ENCODE results near the gene SIK2. TPM values are rescaled to one million over a fixed set of nuclear protein-coding genes. Genes with fewer than 3 reads are reported as not detected.

Gene SIK2
- total and polyA plus RNA-seq, 9 of the 15 experiments (the other 6 are each of a cell fraction or from before 2014, with no cell fraction given): 0.74 to 11.6 (median 3.8) TPM

- POLR2A ChIA-PET: interaction anchor here (0.9 to 1.0 kb wide), 2 partner anchors 13 to 94 kb away, joined by 3 to 4 read pairs; no protein-coding TSS in a partner anchor
- 57% methylated on average over 1 of the region's 1 CpG for WGBS (ENCODE audit: insufficient coverage, low coverage, missing lambda C conversion rate)
- ATAC-seq: no peak
- Histone ChIP-seq H3K27ac (ENCODE audit: extremely low read depth, low read depth, low read length) (no peak overlapping the region), H3K9me3 (replicated peaks; ENCODE audit: control insufficient read depth, insufficient read depth, low read depth, low read length) (no peaks in the 10 kb centered on the region), H3K36me3 (ENCODE audit: control insufficient read depth, insufficient read depth, low read length) (peaks cover 9% of the 10 kb centered on the region; the same call in 1 of the 3 replicates), H3K9me1 (ENCODE audit: control insufficient read depth, insufficient read depth, low read length) (no peaks in the 10 kb centered on the region), H3K27me3 (ENCODE audit: control insufficient read depth in 2 of 2, insufficient read depth in 2 of 2, low read length in 2 of 2) (no peaks in the 10 kb centered on the region), H3K9ac (ENCODE audit: insufficient read depth in 1 of 2, low read depth in 2 of 2, low read length in 2 of 2) (no peak overlapping the region), H2AFZ (ENCODE audit: low read depth, low read length) (no peak overlapping the region), H3K4me2 (ENCODE audit: insufficient read depth, low read length) (no peak overlapping the region), H3K79me2 (ENCODE audit: control insufficient read depth, insufficient read depth, low read length) (no peaks in the 10 kb centered on the region), H3K4me1 (replicated peaks in 1 of 2; ENCODE audit: control insufficient read depth in 2 of 2, insufficient read depth in 2 of 2, low read length in 2 of 2) (no peaks in the 10 kb centered on the region), H4K20me1 (replicated peaks; ENCODE audit: control insufficient read depth, insufficient read depth, low read length) (no peaks in the 10 kb centered on the region), H3K4me3 (no peak overlapping the region)
- no TSS peak for BruUV-seq (replicated peaks)
- FAIRE-seq: no peak
- intact Hi-C loops (cut with micrococcal nuclease) (no loop called here), in situ Hi-C loops (cut with MboI) (no loop called here)
- DNase-seq (ENCODE audit: extremely low read depth in 1 of 4, low spot score in 3 of 4): no peak
- TF ChIP-seq STAT5A (IDR thresholded peaks at IDR 0.05; ENCODE audit: borderline replicate concordance, low read length) (no peak), HMGXB4 (CRISPR knock-in tag; IDR thresholded peaks at IDR 0.05) (no peak), ZNF57 (CRISPR knock-in tag; IDR thresholded peaks at IDR 0.05) (no peak), GTF2F1 (IDR thresholded peaks at IDR 0.05; ENCODE audit: low read depth, low read length) (no peak), BRF2 (IDR thresholded peaks at IDR 0.05; ENCODE audit: borderline replicate concordance, insufficient read depth, insufficient read length) (no peak), USF2 (CRISPR knock-in tag; IDR thresholded peaks at IDR 0.05) (no peak), U2AF2 (optimal IDR thresholded peaks at IDR 0.05; ENCODE audit: low read depth, low read length) (no peak)
- CTCF ChIA-PET (ENCODE audit: low intra/inter-chr PET ratio): no interaction called here
Observed at GRCh38 chr11:111671383-111671782, 69.1 kb downstream of the SIK2 start.
